HG02943 (cell line): ENCODE data around the gene PLEKHA7.

Experiments used
- ATAC-seq: cut with Tn5 transposase; IDR thresholded peaks from one replicate; pipeline ENCODE4 v1.9.1; 2021; ENCODE audit warnings: mild to moderate bottlenecking, low read depth, moderate library complexity; ENCODE audit not compliant: unreplicated experiment

Gene PLEKHA7

GRCh38 chr11:16793511-16793910 lies 220.7 kb downstream of the PLEKHA7 start:
- ATAC-seq: no peak

- ATAC-seq: no peak
These were observed 221.2 kb downstream of the PLEKHA7 start for GRCh38 chr11:16793009-16793408.

- ATAC-seq: no peak
These were observed 221.8 kb downstream of the PLEKHA7 start for GRCh38 chr11:16792426-16792825.

GRCh38 chr11:16791191-16791961 lies 222.8 kb downstream of the PLEKHA7 start:
- no peak for ATAC-seq

GRCh38 chr11:16790486-16791190 lies 223.6 kb downstream of the PLEKHA7 start:
- ATAC-seq: no peak

GRCh38 chr11:16789560-16790485 lies 224.4 kb downstream of the PLEKHA7 start:
- ATAC-seq: no peak

GRCh38 chr11:16789063-16789420 lies 225.2 kb downstream of the PLEKHA7 start:
- ATAC-seq: no peak

GRCh38 chr11:16788141-16789062 lies 225.8 kb downstream of the PLEKHA7 start:
- ATAC-seq: peak; percentile 62

GRCh38 chr11:16787035-16787742 lies 227.0 kb downstream of the PLEKHA7 start:
- ATAC-seq: no peak

- no peak for ATAC-seq
These were observed 228.1 kb downstream of the PLEKHA7 start for GRCh38 chr11:16786131-16786530.

GRCh38 chr11:16785520-16786128 lies 228.6 kb downstream of the PLEKHA7 start:
- no peak for ATAC-seq

GRCh38 chr11:16784666-16785065 lies 229.5 kb downstream of the PLEKHA7 start:
- ATAC-seq: no peak

- no peak for ATAC-seq
These were observed 230.1 kb downstream of the PLEKHA7 start for GRCh38 chr11:16784097-16784496.

GRCh38 chr11:16783321-16783801 lies 230.9 kb downstream of the PLEKHA7 start:
- ATAC-seq: no peak

GRCh38 chr11:16781936-16782919 lies 232.0 kb downstream of the PLEKHA7 start:
- ATAC-seq: no peak

GRCh38 chr11:16780698-16781550 lies 233.3 kb downstream of the PLEKHA7 start:
- ATAC-seq: no peak

- no peak for ATAC-seq
These were observed 234.1 kb downstream of the PLEKHA7 start for GRCh38 chr11:16780146-16780545.
